Mesenchymal stem cell (in vitro differentiated cells and primary cell): ENCODE measurements around the gene BDKRB1. TPM values are rescaled to one million over a fixed set of nuclear protein-coding genes. Genes with fewer than 3 reads are reported as not detected.

ENCODE experiments used
- small RNA-seq: library from polyadenylated mRNA; stranded (forward); fragments of <200 nt; extraction: miRNeasy Mini kit (QIAGEN cat#:217004); gene quantifications from one replicate; pipeline ENCODE3, GENCODE V24; 2013; ENCODE audit warnings: low read depth

The BDKRB1 gene

Small RNAs within 50 kb of the gene (small RNA-seq; reads per million reads assigned to genes)
- not detected for gene CKS1BP1
